GM10266 (cell line): ENCODE data around the gene LHFPL6.

Experiments used
- DNase-seq: peaks from one replicate; pipeline ENCODE4 v3.0.0; 2012; ENCODE audit errors: extremely low spot score
- CTCF ChIP-seq: IDR thresholded peaks from 2 replicates; pipeline ENCODE4 v1.5.1; 2012; ENCODE audit warnings: mild to moderate bottlenecking, low read depth; ENCODE audit not compliant: control insufficient read depth, insufficient read depth; ENCODE audit errors: missing control alignments

The LHFPL6 gene

GRCh38 chr13:39496506-39496905 is 106.5 kb downstream of the LHFPL6 start:
- no peak for TF ChIP-seq CTCF
- DNase-seq: no peak

GRCh38 chr13:39494633-39495032 is 108.4 kb downstream of the LHFPL6 start:
- TF ChIP-seq CTCF: no peak
- DNase-seq: no peak

DNA sequence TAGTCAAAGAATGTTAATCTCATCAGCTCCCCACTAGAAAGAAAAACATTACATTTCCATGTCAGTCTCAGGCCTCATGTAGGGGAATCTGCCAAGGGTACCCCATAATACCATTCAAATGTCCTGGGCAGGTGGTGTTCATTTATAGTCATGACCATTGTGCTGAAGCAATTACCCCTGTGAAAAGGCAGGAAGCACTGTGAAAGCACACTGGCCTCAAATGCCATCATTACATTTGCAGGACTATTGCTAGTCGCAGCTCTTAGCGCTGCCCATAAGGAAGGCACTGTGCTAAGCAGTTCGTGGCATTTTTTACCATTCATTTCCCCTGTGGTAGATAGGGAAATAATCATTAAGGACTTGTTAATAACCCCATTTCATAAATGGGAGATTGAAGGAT is 109.0 kb downstream of the LHFPL6 start:
- no peak for TF ChIP-seq CTCF
- DNase-seq: no peak

DNA sequence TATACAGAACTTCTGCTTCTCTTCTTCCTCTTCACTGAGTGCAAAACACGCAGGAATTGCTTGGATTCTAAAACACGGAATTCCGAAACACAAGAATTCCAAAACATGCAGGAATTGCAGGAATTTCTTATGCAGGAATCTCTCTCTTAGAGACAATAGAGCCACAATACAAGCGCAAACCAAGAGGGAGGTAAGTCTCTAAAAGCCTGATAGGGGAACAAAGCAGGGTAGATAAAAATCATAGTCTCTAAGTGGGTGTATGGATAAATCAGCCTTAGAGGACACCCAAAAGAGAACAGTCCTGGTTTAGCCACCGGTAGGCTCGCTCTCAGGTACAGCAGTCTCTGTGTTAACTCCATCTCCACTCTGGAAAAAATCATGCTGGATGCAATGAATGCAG is 112.9 kb downstream of the LHFPL6 start:
- DNase-seq: no peak
- no peak for TF ChIP-seq CTCF

- no peak for DNase-seq
- no peak for TF ChIP-seq CTCF
These were observed 116.2 kb downstream of the LHFPL6 start for GRCh38 chr13:39486758-39487157.

GRCh38 chr13:39485314-39485700 is 117.7 kb downstream of the LHFPL6 start:
- no peak for DNase-seq
- TF ChIP-seq CTCF: no peak

GRCh38 chr13:39484506-39485313 is 118.3 kb downstream of the LHFPL6 start:
- no peak for TF ChIP-seq CTCF
- DNase-seq: no peak
